Measurements from ENCODE around the gene PTBP1. TPM values are rescaled to one million over a fixed set of nuclear protein-coding genes. Genes with fewer than 3 reads are reported as not detected.
"Not testable (repeated sequence)": the region's sequence is repeated elsewhere in the genome, so short reads cannot be mapped to it uniquely, and the experiment has no call there.

Gene PTBP1
- polyA plus RNA-seq, 1 donor, result 127 TPM

DNA sequence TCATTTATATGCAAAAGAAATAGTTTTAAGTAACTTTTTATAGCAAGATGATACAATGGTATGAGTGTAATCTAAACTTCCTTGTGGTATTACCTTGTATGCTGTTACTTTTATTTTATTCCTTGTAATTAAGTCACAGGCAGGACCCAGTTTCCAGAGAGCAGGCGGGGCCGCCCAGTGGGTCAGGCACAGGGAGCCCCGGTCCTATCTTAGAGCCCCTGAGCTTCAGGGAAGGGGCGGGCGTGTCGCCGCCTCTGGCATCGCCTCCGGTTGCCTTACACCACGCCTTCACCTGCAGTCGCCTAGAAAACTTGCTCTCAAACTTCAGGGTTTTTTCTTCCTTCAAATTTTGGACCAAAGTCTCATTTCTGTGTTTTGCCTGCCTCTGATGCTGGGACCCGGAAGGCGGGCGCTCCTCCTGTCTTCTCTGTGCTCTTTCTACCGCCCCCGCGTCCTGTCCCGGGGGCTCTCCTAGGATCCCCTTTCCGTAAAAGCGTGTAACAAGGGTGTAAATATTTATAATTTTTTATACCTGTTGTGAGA is 14.3 kb downstream of the PTBP1 start:
- DNase-seq, result no peak

DNA sequence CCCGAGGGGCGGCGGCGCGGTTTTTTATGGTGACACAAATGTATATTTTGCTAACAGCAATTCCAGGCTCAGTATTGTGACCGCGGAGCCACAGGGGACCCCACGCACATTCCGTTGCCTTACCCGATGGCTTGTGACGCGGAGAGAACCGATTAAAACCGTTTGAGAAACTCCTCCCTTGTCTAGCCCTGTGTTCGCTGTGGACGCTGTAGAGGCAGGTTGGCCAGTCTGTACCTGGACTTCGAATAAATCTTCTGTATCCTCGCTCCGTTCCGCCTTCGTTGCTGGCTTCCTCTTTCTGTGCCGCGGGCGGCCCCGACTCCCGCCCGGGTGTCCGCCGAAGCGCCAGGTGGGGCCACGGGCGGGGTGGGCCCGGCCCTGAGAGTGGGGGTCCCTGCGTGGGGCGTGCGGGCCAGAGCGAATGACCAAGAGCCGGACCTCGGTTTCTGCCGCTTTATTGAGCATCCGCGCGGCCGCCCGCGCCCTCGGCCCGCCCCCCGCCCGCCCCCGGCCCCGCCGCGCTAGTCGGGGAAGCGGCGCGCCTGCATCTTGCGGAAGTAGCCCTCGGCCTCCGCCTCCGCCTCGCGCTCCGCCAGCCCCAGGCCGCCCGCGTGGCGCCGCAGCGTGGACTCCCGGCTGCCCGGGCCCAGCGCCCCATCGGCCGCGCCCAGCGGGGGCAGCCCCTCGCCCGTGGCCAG is 14.9 kb downstream of the PTBP1 start:
- no peak for DNase-seq

DNA sequence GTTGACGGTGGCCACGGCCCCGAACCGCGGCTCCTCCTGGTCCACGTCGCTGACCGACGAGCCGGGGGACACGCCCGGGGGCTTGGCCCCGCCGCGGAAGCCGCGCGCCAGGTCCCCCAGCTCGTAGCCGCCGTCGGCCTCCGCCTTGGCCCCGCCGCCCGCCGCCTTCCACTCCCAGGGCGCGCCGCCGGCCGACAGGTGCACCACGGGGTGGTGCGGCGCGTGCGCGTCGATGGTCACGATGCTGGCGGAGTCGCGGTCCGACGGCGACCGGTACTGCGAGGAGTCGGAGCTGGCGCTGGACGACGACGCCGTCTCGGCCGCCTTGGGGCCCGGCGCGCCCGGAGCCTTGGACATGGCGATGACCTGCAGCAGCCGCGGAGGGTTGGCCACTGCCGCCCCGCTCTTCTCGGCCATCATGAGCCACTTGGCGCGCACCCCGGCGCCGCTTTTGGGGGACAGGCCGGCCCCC is 15.5 kb downstream of the PTBP1 start:
- no peak for DNase-seq

DNA sequence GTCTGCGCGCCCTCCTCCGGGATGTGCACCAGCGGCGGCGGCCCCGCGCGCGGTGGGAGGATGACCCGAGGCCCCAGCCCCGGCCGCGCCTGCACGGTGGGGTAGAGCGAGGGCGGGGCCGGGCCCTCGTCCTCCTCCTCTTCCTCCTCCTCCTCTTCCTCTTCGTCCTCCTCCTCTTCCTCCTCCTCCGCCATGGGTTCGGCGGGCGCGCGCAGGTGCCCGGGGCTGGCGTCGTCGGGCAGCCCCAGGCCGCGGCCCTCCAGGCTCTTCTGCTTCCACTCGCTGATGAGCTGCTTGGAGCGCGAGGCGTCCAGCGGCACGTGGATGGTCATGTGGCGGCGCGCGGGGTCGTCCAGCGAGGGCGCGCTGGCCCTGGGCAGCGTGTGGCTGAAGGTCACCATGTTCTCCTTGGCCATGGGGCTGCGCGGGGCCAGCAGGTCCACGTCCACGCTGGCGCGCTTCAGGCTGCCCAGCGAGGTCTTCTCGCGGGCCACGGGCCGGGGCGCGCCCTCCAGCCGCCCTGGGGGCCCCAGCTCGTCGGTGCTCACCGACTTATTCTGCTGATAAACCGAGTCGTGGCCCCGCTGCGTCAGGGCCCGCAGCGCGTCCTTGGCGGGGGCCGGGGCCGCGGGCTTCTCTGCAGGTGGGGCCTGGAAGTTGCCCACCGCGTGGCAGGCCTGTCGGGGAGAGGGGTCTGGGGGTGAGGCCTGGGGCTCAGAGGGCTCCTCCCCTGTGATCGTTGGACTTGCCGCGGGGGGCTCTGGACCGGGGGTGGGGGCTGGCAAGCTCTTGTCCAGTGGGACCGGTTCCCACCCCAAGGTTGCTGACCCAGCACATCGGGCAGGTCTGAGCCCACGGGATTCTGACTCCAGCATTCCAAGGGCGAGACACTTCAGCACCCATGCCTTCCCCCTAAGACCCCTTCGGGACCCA is 16.2 kb downstream of the PTBP1 start:
- DNase-seq, result no peak

DNA sequence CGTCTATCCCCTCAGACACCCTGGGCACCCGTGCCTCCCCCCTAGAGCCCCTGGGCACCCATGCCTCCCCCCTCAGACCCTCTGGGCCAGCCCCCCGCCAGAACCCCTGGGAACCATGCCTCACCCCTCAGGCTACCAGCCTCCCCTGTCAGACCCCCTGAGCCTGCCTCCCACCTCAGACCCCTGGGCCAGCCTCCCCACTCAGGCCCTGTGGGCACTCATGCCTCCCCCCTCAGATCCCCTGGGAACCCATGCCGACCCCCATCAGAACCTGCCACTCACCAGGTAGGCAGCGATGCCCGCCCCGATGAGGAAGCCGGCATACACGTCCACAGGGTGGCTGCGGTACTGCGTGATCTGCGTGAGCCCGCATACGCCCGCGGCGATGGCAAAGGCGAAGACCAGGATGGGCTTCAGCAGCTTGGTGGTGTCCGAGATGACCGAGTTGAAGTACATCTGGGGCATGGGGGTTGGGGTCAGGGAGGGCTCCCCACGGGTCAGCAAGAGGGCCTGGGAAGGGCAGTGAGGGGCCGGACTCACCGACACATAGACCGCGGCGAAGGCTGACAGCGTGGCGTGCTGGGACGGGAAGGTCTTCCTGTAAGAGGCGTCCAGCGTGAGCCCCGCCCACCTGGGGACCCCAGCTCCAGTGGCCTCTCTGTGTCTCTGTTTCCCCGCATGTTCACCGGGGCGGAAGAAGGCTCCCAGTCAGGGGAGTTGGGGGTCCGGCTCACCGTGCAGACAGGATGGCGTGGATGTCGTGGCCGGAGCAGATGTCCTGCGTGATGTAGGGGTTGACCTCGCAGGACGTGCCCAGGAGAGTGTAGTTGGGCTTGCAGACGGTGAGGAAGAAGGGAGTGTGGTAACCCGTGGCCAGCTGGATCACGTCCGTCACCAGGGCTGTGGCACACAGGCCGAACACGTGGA is 17.2 kb downstream of the PTBP1 start:
- DNase-seq, result no peak

DNA sequence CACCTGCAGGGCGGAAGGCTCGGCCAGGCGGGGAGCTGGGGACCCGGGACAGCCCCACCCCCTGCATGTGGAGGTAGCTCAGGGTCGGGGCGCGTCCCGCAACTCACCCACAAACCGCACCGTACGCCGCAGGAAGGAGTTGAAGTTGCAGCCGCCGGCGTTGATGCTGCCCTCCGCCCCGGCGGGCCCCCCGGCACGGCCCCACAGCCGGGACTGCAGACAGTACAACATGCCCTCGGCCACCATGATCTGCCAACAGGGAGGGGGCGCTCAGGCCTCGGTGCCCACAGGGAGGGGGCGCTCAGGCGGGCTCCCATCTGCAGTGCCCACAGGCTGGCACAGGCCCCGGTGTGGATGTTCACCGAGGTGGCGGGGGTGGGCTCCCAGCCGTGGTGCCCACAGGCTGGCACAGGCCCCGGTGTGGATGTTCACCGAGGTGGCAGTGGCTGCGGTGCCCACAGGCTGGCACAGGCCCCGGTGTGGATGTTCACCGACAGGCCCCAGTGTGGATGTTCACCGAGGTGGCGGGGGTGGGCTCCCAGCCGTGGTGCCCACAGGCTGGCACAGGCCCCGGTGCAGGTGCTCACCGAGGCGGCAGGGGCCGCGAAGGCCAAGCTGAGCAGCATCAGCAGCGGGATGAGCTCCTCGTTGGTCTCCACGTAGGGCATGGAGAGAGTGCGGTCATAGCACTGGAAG is 18.0 kb downstream of the PTBP1 start:
- no peak for DNase-seq

DNA sequence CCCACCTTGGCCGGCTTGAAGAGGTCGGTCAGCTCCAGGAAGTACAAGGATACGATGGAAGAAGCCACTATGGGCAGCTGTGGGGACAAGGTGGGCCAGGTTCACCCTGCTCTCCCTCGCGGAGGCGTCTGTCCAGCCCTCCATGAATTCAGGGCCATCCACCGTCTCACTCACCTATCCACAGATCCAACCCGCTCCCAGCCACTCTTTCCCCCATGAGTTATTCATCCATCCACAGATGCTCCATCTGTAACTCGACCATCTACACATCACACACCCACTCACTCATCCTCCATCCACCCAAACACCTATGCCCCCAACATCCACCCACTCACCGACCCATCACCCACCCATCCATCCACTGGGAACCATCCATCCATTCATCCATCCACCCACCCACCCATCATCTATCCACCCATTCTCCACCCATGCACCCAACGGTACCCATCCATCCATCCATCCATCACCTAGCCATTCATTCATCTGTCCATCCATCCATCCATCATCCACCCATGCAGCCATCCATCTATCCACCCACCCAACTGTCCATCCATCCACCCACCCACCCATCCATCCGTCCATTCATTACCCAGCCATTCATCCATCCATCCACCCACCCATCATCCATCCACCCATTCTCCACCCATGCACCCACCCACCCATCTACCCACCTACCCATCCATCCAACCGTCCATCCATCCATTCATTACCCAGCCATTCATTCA is 18.7 kb downstream of the PTBP1 start:
- no peak for DNase-seq

DNA sequence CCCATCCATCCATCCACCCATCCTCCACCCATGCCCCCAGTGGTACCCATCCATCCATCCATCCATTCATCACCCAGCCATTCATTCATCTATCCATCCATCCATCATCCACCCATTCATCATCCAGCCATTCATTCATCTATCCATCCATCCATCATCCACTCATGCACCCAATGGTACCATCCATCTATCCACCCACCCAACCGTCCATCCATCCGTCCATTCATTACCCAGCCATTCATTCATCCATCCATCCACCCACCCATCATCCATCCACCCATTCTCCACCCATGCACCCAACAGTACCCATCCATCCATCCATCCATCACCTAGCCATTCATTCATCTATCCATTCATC is 19.2 kb downstream of the PTBP1 start:
- DNase-seq, result no peak

DNA sequence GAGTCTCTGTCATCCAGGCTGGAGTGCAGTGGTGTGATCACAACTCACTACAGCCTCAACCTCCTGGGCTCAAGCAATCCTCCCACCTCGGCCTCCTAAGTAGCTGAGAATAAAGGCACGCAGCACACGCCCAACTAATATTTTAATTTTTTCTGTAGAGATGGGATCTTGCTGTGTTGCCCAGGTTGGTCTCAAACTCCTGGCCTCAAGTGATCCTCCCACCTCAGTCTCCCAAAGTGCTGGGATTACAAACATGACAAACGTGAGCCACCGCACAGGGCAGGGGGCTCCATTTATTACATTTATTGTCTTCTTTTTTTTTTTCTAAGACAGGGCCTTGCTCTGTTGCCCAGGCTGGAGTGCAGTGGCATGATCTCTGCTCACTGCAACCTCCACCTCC is 23.0 kb downstream of the PTBP1 start:
- DNase-seq, result not testable (repeated sequence)

DNA sequence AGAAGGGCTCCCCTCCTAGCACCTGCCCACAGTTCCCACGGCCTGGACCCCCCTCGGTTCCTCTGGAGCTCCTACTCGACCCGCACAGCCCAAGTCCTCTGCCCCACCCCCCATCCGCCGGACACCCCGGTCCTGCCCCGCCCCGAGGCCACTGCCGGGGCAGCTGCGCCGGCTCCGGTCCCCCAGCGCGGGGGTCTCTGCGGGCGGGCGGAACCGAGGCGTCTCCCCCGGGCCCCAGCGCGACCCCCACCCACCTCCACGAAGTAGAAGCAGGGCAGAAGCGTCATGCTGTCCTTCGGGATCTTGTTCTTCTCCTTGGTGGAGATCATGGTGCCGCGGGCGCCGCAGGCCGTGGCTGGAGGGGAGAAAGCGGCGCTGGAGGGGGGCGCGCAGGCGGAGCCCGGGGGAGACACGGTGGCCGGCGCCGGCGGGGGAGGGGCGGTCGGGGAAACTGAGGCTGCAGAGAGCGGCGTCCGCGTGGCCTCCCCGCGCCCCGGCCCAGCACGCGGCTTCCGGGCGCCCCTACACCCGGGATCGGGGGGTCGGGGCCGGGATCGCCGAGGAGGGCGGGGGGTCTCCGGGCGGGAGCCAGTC is 24.1 kb downstream of the PTBP1 start:
- DNase-seq, result no peak

DNA sequence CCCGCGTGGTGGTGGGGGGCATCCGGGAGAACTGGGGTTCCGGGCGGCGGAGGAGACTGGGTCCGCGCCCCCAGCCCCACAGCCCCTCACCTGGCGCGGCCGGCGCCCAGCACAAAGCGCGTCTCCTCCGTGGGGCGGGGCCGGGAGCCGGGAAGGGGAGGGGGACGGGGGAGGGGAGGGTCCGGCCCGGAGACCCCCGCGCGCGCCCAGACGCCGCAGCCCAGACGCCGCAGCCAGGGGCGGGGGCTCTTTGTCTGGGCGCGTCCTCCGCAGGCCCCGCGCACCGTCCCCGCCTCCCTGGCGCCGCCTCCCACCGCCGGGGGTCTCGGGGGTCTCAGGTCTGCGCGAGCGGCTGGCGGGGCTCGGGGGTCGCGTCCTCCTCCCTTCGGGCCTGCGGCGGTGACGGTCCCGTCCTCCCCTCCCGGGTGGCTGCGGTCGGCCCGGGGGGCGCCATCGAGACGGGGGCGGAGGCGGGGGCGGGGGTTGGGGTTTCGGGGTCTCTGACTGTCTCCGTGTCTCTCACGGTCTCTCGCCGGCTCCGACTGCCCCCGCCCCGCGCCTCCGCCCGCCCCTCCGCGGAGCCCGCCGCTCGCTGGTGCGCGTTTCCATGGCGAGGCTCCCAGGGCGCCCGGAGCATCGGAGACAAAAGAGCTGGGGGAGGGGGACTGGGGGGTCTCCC is 24.7 kb downstream of the PTBP1 start, which contains the start of gene PLPPR3:
PLPPR3 (minus strand) TSS at position 131 of the 679 bp plus-strand sequence. CDS start 396 bp downstream, outside the sequence.
- DNase-seq, result no peak

DNA sequence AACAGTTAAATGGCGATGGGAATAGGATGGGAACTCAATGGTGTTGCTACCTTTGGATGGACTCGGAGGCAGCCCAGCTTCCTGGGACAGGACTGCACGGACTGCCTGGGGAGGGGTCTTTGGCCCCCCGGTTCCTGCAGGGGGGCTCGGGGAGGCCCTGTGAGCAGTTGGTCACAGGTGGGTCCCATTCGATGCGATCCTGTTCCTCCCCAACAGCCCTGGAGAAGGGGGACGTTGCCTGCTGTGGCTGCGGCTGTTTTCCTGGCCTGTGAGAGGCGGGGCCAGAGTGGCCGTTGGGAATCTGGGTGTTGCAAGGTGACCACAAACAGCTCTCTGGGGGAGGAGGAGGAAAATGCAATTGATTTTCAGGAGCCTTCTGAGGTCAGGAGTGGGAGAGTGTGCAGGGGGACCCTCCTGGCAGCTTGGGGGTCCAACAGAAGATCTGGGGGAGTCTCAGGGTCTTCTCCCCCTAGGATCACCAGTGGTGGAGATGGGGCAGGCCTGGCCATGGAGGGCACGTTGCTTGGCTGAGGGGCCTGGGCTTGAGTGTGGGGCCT is 26.4 kb downstream of the PTBP1 start:
- no peak for DNase-seq

DNA sequence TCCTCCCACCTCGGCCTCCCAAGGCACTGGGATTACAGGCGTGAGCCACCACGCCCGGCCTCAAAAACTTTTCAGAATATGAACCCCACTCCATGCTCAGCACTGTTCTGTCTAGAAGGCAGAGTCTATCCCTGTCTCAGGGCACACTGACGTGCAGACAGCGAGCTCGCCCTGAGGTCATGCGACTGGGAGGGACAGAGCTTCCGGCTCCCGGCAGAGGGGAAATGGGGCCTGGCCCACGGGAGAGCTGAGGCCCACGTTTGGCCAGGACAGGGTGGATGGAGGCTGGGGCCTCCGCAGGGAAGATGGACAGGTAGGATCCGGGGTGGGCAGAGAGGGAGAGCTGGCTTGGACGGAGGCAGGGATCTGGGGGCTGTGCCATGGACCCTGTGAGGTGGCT is 27.6 kb downstream of the PTBP1 start:
- no peak for DNase-seq

DNA sequence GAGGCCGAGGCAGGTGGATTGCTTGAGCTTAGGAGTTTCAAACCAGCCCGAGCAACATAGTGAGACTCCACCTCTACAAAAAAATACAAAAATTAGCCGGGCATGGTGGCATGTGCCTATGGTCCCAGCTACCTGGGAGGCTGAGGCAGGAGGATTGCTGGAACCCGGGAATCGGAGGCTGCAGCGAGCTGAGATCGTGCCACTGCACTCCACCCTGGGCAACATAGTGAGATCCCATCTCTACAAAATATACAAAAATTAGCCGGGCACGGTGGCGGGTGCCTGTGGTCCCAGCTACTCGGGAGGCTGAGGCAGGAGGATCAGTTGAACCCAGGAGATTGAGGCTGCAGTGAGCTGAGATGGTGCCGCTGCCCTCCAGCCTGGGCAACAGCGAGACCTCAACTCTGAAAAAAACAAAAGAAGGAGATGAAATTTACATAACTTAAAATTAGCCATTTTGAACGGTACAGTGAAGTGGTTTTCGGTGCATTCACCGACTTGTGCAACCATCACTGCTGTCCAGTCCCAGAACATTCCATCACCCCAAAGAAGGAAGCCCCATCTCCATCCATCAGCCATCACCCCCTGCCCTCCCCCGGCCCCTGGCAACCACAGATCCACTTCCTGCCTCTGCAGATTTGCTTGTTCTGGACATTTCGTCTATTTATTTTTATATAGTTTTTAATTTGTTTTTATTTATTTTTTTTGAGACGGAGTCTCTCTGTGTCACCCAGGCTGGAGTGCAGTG is 28.8 kb downstream of the PTBP1 start:
- no peak for DNase-seq

DNA sequence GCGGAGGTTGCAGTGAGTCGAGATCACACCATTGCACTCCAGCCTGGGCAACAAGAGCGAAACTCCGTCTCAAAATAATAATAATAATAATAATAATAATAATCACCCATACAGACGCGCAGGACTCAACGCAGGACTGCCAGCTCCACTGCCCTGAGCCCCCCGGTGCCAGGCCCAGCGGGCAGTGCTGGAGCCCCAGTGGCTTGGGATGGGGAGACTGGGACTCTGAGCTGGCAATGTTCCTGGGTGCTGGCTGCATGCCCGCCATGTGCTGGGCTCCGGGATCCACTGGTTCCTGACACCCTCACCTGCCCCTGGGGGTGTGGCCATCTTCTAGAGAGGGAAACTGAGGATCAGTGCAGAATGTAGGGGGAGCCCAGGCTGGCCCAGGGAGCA is 30.1 kb downstream of the PTBP1 start:
- DNase-seq, result no peak

DNA sequence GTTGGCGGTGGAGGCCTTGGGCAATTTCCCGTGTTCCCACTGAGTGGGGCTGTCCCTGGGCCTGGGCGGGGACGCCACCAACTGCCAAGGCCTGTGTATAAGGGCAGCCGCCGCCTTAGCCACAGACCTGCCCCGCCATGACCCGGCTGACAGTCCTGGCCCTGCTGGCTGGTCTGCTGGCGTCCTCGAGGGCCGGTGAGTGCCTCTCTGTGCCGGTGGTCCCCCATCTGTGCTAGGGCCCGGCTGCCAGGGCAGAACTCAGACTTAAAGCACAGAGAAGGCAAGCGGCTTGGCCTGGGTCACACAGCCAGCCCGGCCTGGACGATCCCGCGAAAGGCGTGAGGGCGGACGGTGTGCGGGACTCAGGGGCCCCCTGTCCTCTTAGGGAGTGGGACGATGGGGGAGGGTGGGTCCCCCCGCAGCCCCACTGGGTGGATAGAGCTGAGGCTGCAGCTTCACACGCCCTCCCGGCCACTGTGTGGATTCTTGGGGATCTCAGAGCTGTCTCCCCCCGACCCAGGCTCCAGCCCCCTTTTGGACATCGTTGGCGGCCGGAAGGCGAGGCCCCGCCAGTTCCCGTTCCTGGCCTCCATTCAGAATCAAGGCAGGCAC is 30.6 kb downstream of the PTBP1 start, which contains the start of gene AZU1:
AZU1 (plus strand) TSS at position 128 of the 612 bp plus-strand sequence; CDS start at position 138, 10 bp downstream.
- no peak for DNase-seq

DNA sequence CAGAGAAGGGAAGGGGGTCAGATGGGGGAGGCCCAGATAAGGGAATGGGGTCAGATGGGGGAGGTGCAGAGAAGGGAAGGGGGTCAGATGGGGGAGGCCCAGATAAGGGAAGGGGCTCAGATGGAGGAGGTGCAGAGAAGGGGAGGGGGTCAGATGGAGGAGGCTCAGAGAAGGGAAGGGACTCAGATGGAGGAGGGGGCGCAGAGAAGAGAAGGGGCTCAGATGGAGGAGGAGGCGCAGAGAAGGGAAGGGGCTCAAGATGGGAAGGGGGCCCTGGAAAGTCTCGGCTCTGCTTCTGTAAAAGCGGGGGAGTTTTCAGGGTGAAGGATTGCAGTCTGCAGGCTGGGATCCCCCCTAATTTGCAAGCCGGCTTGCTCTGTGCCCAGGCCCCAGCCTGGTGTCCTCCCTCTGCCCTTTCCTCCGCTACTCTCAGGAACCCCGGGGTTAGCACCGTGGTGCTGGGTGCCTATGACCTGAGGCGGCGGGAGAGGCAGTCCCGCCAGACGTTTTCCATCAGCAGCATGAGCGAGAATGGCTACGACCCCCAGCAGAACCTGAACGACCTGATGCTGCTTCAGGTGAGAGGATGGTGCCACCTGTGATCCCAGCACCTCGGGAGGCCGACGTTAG is 32.0 kb downstream of the PTBP1 start:
- no peak for DNase-seq

Data from hindlimb muscle (tissue), 1 donor.